ENCODE measurements around the gene ESRRA. TPM values are rescaled to one million over a fixed set of nuclear protein-coding genes. Genes with fewer than 3 reads are reported as not detected.
A peak's percentile ranks its signal among the peaks of the same experiment; 100 is the strongest.

ESRRA gene
- total and polyA plus RNA-seq, 2 experiments from 2014 or later = 17.2 to 38.6 TPM

DNA sequence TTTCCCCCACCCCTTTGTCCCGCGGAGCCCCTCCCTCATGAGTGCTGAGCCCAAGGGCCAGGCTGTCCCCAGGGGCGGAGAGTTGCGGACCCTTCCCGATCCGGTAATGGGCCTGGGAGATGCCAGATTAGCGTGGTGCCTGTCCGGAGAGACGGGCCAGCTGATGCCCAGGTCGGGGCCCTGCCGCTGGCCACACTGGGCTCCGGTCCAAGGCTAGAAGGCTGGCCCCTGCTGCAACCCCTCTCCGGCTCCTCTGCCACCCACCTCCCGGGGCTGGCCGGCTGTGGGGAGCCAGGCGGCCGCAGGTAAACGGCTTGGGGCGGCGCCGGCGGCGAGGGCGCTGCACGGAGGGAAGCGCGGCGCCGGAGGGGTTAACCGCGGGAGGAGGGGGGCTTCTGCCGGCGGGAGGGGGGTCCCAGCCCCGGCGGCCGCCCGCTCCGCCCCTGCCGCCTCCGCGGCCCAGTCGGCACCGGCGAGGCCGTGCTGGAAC lies 14.0 kb upstream of the ESRRA start, which contains the start of gene KCNK4:
TSS of gene KCNK4 (plus strand) at position 41 of the 490 bp plus-strand sequence. CDS start 1,717 bp downstream, outside the sequence.
- no peaks in the 10 kb centered on the region for H3F3A ChIP-seq (ENCODE audit: insufficient read depth)
- no peak within 1 kb of the TSS for H3K9ac ChIP-seq
- H3K27ac ChIP-seq = no peak within 1 kb of the TSS
- no peaks in the 10 kb centered on the region for H4K20me1 ChIP-seq (ENCODE audit: insufficient read depth)
- peak within 1 kb of the TSS; percentile 45 for H3K4me2 ChIP-seq (ENCODE audit: unreplicated experiment)
- 8 to 20% methylated on average over 24 to 42 of the region's 45 CpGs for WGBS, 2 experiments (ENCODE audit: low coverage in 1 of 2, low lambda C conversion rate in 2 of 2, missing lambda C conversion rate in 2 of 2)
- in situ Hi-C loops (cut with MboI) = no loop called here
- H3K27me3 ChIP-seq (replicated peaks; ENCODE audit: insufficient read depth) = peaks cover 20% of the 10 kb centered on the region
- H2AFZ ChIP-seq = no peak within 1 kb of the TSS
- H3K9me3 ChIP-seq (ENCODE audit: low read depth) = no peaks in the 10 kb centered on the region
- H3K4me3 ChIP-seq = peak within 1 kb of the TSS; percentile 58
- no peaks in the 10 kb centered on the region for H3K9me2 ChIP-seq (ENCODE audit: insufficient read depth)
- 0 out of 2 replicates have a peak, but pooled peaks cover 6% of the 10 kb centered on the region for H3K79me2 ChIP-seq (ENCODE audit: insufficient read depth)
- H3K36me3 ChIP-seq (ENCODE audit: low read depth) = no peaks in the 10 kb centered on the region
- TF ChIP-seq EZH2phosphoT487 (IDR thresholded peaks at IDR 0.05; ENCODE audit: insufficient read depth, low read depth) = no peak
- TF ChIP-seq EZH2 (IDR thresholded peaks at IDR 0.05; ENCODE audit: insufficient read depth, poor library complexity, severe bottlenecking) = no peak
- 0 out of 2 replicates have a peak, but pooled peaks cover 2% of the 10 kb centered on the region for H3K4me1 ChIP-seq (ENCODE audit: insufficient read depth)
- DNase-seq = no peak

DNA sequence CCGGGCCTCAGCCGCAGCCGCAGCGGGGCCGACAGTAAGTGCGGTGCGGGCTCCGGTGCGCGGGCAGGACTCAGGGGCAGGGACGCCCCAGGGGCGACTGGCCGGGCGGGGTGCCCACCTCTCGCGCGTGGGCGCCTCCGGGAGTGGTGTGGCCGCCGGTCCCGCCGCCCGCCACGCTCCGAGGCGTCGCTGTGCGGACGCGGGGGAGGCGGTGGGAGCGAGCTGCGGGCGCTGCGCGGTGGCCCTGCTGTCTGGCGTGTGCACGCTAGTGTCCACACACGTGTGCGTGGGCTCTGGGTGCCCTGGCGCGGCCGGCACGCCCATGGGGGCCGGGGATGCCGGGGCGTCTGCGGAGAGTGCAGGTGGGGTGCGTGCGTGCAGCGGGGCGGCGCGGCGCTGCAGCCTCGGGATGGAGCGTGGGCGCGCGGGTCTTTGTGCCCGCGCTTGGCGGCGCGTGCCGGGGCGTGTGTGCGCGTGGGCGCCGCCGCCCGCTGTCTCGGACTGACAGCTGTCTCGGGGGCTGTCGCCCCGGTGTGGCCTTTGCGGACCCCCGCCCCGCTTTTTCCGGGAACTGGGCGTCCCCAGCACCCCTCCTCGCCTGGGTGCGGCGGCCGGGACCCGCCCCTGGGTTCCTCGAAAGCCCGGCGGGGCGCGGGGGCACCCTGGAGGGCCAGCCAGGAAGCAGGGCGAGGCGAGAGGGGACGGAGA lies 13.4 kb upstream of the ESRRA start:
- 0 out of 2 replicates have a peak, but pooled peaks cover 6% of the 10 kb centered on the region for H3K79me2 ChIP-seq (ENCODE audit: insufficient read depth)
- no peaks in the 10 kb centered on the region for H3K9me3 ChIP-seq (ENCODE audit: low read depth)
- in situ Hi-C loops (cut with MboI) = no loop called here
- TF ChIP-seq EZH2phosphoT487 (IDR thresholded peaks at IDR 0.05; ENCODE audit: insufficient read depth, low read depth) = no peak; the same call in 1 of the 2 replicates
- peak; percentile 87 for TF ChIP-seq EZH2 (IDR thresholded peaks at IDR 0.05; ENCODE audit: insufficient read depth, poor library complexity, severe bottlenecking)
- peak overlapping the region; percentile 45 for H3K4me2 ChIP-seq (ENCODE audit: unreplicated experiment)
- H4K20me1 ChIP-seq (ENCODE audit: insufficient read depth) = no peaks in the 10 kb centered on the region
- H3K36me3 ChIP-seq (ENCODE audit: low read depth) = no peaks in the 10 kb centered on the region
- no peak overlapping the region for H2AFZ ChIP-seq
- 0 out of 2 replicates have a peak, but pooled peaks cover 2% of the 10 kb centered on the region for H3K4me1 ChIP-seq (ENCODE audit: insufficient read depth)
- 1 to 3% methylated on average over 51 to 54 of the region's 96 CpGs for WGBS, 2 experiments (ENCODE audit: low coverage in 1 of 2, low lambda C conversion rate in 2 of 2, missing lambda C conversion rate in 2 of 2)
- H3K4me3 ChIP-seq = peak overlapping the region; percentile 58
- H3K9ac ChIP-seq = no peak overlapping the region
- H3F3A ChIP-seq (ENCODE audit: insufficient read depth) = no peaks in the 10 kb centered on the region
- DNase-seq = peak; percentile 42
- no peaks in the 10 kb centered on the region for H3K9me2 ChIP-seq (ENCODE audit: insufficient read depth)
- peaks cover 20% of the 10 kb centered on the region for H3K27me3 ChIP-seq (replicated peaks; ENCODE audit: insufficient read depth)
- H3K27ac ChIP-seq = no peak overlapping the region

DNA sequence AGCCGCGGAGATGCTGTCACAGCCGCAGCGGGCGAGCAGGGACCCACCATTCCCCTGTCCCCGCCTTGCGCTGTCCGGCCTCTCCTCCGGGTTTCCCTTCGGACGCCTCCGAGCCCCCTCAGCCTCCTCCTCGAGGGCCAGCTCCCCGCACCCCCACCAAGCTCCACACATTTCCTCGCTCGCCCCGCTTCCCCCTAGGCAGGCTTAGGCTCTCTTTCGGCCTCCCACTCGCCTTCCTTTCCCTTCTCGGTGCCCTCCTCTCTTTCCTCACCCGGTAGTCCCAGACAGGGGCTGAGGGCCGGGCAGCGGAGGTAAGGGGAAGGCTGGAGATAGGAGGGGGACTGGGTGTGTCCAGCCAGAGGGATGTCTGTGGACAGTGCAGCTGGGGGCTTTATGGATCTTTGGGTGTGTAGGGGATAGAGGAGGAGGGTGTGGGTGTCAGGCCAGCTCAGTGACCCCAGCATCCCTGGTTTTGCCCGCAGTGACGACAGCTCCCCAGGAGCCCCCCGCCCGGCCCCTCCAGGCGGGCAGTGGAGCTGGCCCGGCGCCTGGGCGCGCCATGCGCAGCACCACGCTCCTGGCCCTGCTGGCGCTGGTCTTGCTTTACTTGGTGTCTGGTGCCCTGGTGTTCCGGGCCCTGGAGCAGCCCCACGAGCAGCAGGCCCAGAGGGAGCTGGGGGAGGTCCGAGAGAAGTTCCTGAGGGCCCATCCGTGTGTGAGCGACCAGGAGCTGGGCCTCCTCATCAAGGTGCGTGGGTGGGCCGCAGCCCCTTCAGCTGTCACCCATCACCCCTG lies 12.7 kb upstream of the ESRRA start:
- WGBS, 2 experiments (ENCODE audit: low coverage in 1 of 2, low lambda C conversion rate in 2 of 2, missing lambda C conversion rate in 2 of 2) = 51 to 64% methylated on average over 14 to 35 of the region's 42 CpGs

DNA sequence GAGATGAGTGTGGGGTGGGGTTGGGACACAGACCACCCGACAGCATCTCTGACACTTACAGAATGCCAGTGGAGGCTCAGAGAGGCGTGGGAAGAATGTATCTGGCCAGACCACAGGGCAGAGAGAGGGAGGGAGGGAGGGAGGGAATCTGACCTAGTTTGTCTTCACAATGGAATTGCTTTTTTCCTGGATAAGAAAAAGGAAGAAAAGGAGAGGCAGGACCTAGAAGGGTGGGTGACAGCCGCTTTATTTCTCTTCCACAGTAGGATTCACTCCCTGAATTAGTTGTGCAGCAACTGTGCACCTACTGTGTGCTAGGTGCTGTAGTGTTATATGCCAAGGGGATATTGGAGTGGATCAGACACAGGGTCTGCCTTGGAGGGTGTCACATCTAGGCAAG lies 10.6 kb upstream of the ESRRA start:
- no peaks in the 10 kb centered on the region for H3F3A ChIP-seq (ENCODE audit: insufficient read depth)
- H3K4me3 ChIP-seq = no peak overlapping the region
- peak; percentile 62 for DNase-seq
- no peak overlapping the region for H3K27ac ChIP-seq
- no peaks in the 10 kb centered on the region for H3K9me2 ChIP-seq (ENCODE audit: insufficient read depth)
- WGBS, 2 experiments (ENCODE audit: low coverage in 1 of 2, low lambda C conversion rate in 2 of 2, missing lambda C conversion rate in 2 of 2) = 13 to 21% methylated on average over 3 of the region's 3 CpGs
- H3K79me2 ChIP-seq (ENCODE audit: insufficient read depth) = no peaks in the 10 kb centered on the region
- H3K4me1 ChIP-seq (ENCODE audit: insufficient read depth) = 0 out of 2 replicates have a peak, but pooled peaks cover 4% of the 10 kb centered on the region
- H2AFZ ChIP-seq = no peak overlapping the region
- H3K27me3 ChIP-seq (replicated peaks; ENCODE audit: insufficient read depth) = peaks cover 21% of the 10 kb centered on the region
- no peaks in the 10 kb centered on the region for H3K9me3 ChIP-seq (ENCODE audit: low read depth)
- in situ Hi-C loops (cut with MboI) = no loop called here
- no peak overlapping the region for H3K4me2 ChIP-seq (ENCODE audit: unreplicated experiment)
- no peak overlapping the region for H3K9ac ChIP-seq
- no peaks in the 10 kb centered on the region for H4K20me1 ChIP-seq (ENCODE audit: insufficient read depth)
- no peak for TF ChIP-seq EZH2phosphoT487 (IDR thresholded peaks at IDR 0.05; ENCODE audit: insufficient read depth, low read depth)
- no peak for TF ChIP-seq EZH2 (IDR thresholded peaks at IDR 0.05; ENCODE audit: insufficient read depth, poor library complexity, severe bottlenecking)
- no peaks in the 10 kb centered on the region for H3K36me3 ChIP-seq (ENCODE audit: low read depth)

More for the DNA sequence above, 12.7 kb upstream of the ESRRA start:
- H3K9ac ChIP-seq = no peak overlapping the region
- TF ChIP-seq EZH2phosphoT487 (IDR thresholded peaks at IDR 0.05; ENCODE audit: insufficient read depth, low read depth) (no peak), EZH2 (IDR thresholded peaks at IDR 0.05; ENCODE audit: insufficient read depth, poor library complexity, severe bottlenecking) (peak; percentile 81)
- peaks cover 20% of the 10 kb centered on the region for H3K27me3 ChIP-seq (replicated peaks; ENCODE audit: insufficient read depth)
- in situ Hi-C loops (cut with MboI) = no loop called here
- H3K4me3 ChIP-seq = peak overlapping the region; percentile 58
- no peaks in the 10 kb centered on the region for H4K20me1 ChIP-seq (ENCODE audit: insufficient read depth)
- H3K36me3 ChIP-seq (ENCODE audit: low read depth) = no peaks in the 10 kb centered on the region
- H3F3A ChIP-seq (ENCODE audit: insufficient read depth) = no peaks in the 10 kb centered on the region
- peak overlapping the region; percentile 45 for H3K4me2 ChIP-seq (ENCODE audit: unreplicated experiment)
- H3K27ac ChIP-seq = no peak overlapping the region
- H3K79me2 ChIP-seq (ENCODE audit: insufficient read depth) = no peaks in the 10 kb centered on the region
- DNase-seq = no peak
- no peaks in the 10 kb centered on the region for H3K9me2 ChIP-seq (ENCODE audit: insufficient read depth)
- H3K9me3 ChIP-seq (ENCODE audit: low read depth) = no peaks in the 10 kb centered on the region
- 0 out of 2 replicates have a peak, but pooled peaks cover 2% of the 10 kb centered on the region for H3K4me1 ChIP-seq (ENCODE audit: insufficient read depth)
- H2AFZ ChIP-seq = no peak overlapping the region

All from GM23248 (cell line).